Aorta (tissue), 5 donors: ENCODE measurements around the gene OR4D9. TPM values are rescaled to one million over a fixed set of nuclear protein-coding genes. Genes with fewer than 3 reads are reported as not detected.
"Not testable (repeated sequence)": the region's sequence is repeated elsewhere in the genome, so short reads cannot be mapped to it uniquely, and the experiment has no call there.

Source experiments
- ATAC-seq: fragments of 200-7000 bp; cut with Tn5 transposase; one replicate; pipeline ENCODE4 v1.9.1; 2022; ENCODE audit warnings: moderate library complexity; ENCODE audit not compliant: low FRiP score
- DNase-seq, 2 donors: peaks; one replicate each; pipeline ENCODE4 v3.0.0-alpha.2; 2020
- H3K27ac ChIP-seq, 2 donors: one replicate each; pipeline ENCODE4 v1.5.1; 2013; ENCODE audit warnings: low read length in 2 of 2, mild to moderate bottlenecking in 2 of 2, moderate library complexity in 2 of 2, control low read depth in 1 of 2, inconsistent platforms in 1 of 2, low read depth in 1 of 2
- H3K27me3 ChIP-seq, 2 donors: one replicate each; pipeline ENCODE4 v1.6.1; 2013; ENCODE audit warnings: control low read depth in 1 of 2, low read length in 1 of 2, mild to moderate bottlenecking in 1 of 2, moderate library complexity in 1 of 2; ENCODE audit not compliant: insufficient read depth in 2 of 2, control insufficient read depth in 1 of 2
- H3K36me3 ChIP-seq, 2 donors: one replicate each; pipeline ENCODE4 v1.6.1; 2013; ENCODE audit warnings: control low read depth in 1 of 2, low read length in 1 of 2, mild to moderate bottlenecking in 1 of 2; ENCODE audit not compliant: insufficient read depth in 2 of 2, control insufficient read depth in 1 of 2
- H3K4me1 ChIP-seq, 2 donors: one replicate each; pipeline ENCODE4 v1.6.1; 2013; ENCODE audit warnings: low read length in 2 of 2, control low read depth in 1 of 2, mild to moderate bottlenecking in 1 of 2, moderate library complexity in 1 of 2; ENCODE audit not compliant: insufficient read depth in 2 of 2, control insufficient read depth in 1 of 2
- H3K4me3 ChIP-seq, 2 donors: one replicate each; pipeline ENCODE4 v1.5.1; 2013; ENCODE audit warnings: low read length in 2 of 2, control low read depth in 1 of 2, mild to moderate bottlenecking in 1 of 2
- H3K9me3 ChIP-seq: one replicate; pipeline ENCODE4 v1.6.1; 2013; ENCODE audit warnings: mild to moderate bottlenecking, low read length; ENCODE audit not compliant: control insufficient read depth
- WGBS, 2 donors: extraction: QIAGEN DNeasy Blood & Tissue Kit; methylation state at CpG; one replicate each; pipeline ENCODE4 v1.1.7; 2013; 5-methylcytosine and 5-hydroxymethylcytosine counted together
- intact Hi-C, 2 donors: fragments of 100-400 bp; cut with DNase I; formaldehyde crosslinking; loops; one replicate each; pipeline versions ENCODE4 v1.14.2 to v1.15.0; 2022
- polyA plus RNA-seq, 2 donors: library from polyadenylated mRNA; stranded (reverse); fragments of 200-250 nt; gene quantifications; one replicate each; pipeline ENCODE4 v1.2.3, GENCODE V29; 2013
- total RNA-seq, 2 donors: library from RNA; stranded (reverse); fragmentation: NEBNext Ultra II Directional; extraction: Animal tissue kit (Norgen Biotek cat#: 25700); gene quantifications; one replicate each; pipeline ENCODE4 v1.2.1, GENCODE V29; 2021
- donor health status: healthy with polysubstance abuse.
- donor health status: Bipolar disorder and iron deficiency.
- donor health status: DM: no; HTN: no; CAD: no.
- donor health status: DM: no; HTN: no; CAD: no.
- donor health status: DM: yes; HTN: yes; CAD: no.

OR4D9 gene
- total and polyA plus RNA-seq, 4 donors = not detected

DNA sequence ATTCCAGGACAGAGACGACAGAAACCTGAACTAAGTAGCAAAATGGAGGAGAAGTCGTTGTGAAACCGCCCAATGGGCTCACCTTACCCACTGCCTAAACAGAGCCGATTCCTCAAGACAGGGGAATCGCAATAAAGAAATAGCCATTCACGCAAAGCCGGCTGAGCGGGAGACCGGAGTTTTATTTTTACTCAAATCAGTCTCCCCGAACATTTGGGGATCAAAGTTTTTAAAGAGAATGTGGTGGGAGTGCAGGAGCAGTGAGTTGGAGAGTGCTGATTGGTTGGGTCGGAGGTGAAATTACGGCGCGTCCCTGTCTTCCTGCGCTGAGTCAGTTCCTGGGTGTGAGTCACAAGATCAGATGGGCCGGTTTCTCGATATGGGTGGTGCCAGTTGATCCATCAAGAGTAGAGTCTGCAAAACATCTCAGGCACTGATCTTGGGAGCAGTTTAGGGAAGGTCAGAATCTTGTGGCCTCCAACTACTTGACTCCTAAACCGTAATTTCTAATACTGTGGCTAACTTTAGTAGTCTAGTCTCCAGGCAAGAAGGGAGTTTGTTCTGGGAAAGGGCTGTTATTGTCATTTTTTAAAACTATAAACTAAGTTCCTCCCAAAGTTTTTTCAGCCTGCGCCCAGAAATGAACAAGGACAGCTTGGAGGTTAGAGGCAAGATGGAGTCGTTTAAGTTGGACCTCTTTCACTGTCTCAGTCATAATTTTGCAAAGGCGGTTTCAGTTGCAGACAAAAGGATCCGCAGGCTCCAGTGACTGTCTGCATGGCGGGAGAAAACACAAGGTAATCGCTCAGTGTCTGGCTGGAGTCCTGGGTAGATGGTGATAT lies 34.1 kb downstream of the OR4D9 start:
- Histone ChIP-seq H3K27me3 (no peaks in the 10 kb centered on the region), H3K27ac (no peak overlapping the region), H3K4me1 (no peaks in the 10 kb centered on the region), H3K36me3 (no peaks in the 10 kb centered on the region), H3K9me3 (no peaks in the 10 kb centered on the region), H3K4me3 (no peak overlapping the region)
- DNase-seq (no peak), ATAC-seq (no peak)
- 88 to 93% methylated on average over 24 of the region's 24 CpGs for WGBS, 2 donors
- intact Hi-C loops = no loop called here

DNA sequence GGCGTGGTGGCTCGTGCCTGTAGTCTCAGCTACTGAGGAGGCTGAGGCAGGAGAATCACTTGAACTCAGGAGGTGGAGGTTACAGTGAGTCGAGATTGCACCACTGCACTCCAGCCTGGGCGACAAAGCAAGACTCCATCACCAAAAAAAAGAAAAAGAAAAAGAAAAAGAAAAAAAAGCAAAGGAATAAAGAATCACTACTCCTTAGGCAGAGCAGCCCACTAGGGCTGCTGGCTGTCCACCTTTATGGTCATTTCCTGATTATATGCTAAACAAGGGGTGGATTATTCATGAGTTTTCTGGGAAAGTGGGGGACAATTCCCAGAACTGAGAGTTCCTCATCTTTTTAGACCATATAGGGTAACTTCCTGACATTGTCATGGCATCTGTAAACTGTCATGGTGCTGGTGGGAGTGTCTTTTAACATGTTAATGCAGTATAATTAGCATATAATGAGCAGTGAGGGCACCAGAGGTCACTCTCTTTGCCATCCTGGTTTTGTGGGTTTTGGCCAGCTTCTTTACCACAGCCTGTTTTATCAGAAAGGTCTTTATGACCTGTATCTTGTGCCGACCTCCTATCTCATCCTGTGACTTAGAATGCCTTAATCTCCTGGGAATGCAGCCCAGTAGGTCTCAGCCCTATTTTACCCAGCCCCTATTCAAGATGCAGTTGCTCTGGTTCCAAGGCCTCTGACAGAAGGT lies 36.4 kb downstream of the OR4D9 start:
- H3K36me3 ChIP-seq, DNase-seq, H3K27ac ChIP-seq, H3K4me3 ChIP-seq, H3K4me1 ChIP-seq, H3K27me3 ChIP-seq, ATAC-seq, intact Hi-C loops, H3K9me3 ChIP-seq: not testable (repeated sequence)
- WGBS, 2 donors = 82 to 83% methylated on average over 5 of the region's 5 CpGs

DNA sequence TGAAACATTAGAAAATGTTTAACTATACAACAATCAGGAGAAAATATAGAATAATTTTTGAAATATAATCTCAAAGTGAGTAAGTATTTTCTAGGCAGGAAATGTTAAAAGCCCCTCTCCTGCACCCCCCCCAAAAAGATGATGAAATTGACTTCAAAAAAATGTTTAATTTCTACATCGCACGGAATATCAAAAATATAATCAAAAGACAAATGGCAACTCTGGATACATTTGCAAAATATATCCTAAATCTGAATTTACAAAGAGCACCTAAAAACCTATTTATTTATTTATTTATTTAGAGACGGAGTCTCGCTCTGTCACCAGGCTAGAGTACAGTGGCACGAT lies 36.9 kb downstream of the OR4D9 start:
- Histone ChIP-seq H3K9me3 (no peaks in the 10 kb centered on the region), H3K4me3 (no peak overlapping the region), H3K36me3 (no peaks in the 10 kb centered on the region), H3K27me3 (no peaks in the 10 kb centered on the region), H3K27ac (no peak overlapping the region), H3K4me1 (no peaks in the 10 kb centered on the region)
- intact Hi-C loops = no loop called here
- WGBS, 2 donors = 95 to 100% methylated on average over 5 of the region's 5 CpGs
- ATAC-seq (no peak), DNase-seq (no peak)

DNA sequence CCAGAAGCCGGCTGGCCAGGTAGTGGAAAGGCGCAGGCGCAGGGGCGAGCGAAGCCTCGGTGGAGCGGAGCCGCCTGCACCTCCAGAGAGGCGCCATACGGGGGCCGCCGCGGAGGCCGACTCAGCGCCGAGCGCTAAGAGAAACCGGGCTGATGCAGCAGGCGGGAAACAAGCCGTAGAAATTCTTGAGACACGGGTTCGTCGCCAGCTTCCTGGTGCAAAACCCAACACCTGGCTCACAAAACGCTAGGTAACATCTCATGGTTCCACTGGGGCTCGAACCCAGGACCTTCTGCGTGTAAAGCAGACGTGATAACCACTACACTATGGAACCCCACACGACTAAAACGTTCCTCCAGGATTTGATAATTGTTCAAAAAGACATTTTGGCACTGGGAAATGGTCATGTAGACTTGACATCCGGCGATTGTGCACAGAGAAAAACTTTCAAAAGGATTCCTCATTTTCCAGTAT lies 39.1 kb downstream of the OR4D9 start:
- Histone ChIP-seq H3K4me3 (peak overlapping the region; percentile 83 to 93), H3K27ac (peak overlapping the region in 1 of 2 donors; percentile 77), H3K27me3 (no peaks in the 10 kb centered on the region), H3K36me3 (no peaks in the 10 kb centered on the region), H3K4me1 (no peaks in the 10 kb centered on the region), H3K9me3 (no peaks in the 10 kb centered on the region)
- DNase-seq = peak; percentile 81 to 91
- intact Hi-C loops = loop anchor here (5.0 to 10.0 kb wide), 3 partner anchors 67 to 207 kb away; partner anchors contain the start of genes STX3 (in 2 of the 2) and OSBP (in 1 of the 2)
- peak; percentile 91 for ATAC-seq
- WGBS, 2 donors = 0% methylated on average over 31 of the region's 31 CpGs

DNA sequence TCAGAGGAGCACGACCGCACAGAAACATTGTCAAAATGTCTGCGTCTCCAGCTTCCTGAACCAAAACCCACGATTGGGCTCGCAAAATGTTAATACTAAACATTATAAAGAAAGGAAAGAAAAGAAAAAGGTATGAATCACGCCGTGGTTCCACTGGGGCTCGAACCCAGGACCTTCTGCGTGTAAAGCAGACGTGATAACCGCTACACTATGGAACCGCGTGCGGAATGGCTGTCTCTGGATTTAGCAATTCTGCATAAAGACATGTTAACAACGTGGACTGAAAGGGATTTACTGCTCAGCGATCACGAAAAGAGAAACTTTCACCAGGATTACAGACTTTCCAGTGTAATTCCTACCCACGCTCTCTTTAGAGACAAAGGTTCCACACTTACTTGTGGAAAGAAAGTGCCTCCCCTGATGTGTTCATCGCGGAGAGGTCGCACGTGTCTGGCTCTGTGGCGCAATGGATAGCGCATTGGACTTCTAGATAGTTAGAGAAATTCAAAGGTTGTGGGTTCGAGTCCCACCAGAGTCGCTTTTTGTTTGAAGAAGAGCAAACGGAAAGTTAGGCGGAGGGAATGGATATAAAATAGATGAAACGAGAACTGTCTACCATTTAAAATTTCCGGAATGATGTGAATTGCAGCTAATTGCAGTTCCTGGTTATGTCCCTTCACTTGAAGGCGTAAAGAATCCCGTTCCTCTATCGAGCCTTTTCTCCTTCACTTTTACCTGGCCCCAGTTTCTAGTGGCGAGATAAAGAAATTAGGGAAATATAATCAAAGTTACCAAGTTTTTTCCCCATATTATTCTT lies 39.7 kb downstream of the OR4D9 start:
- Histone ChIP-seq H3K36me3 (no peaks in the 10 kb centered on the region), H3K4me3 (peak overlapping the region; percentile 83 to 93), H3K27ac (peak overlapping the region in 1 of 2 donors; percentile 77), H3K9me3 (no peaks in the 10 kb centered on the region), H3K4me1 (no peaks in the 10 kb centered on the region), H3K27me3 (no peaks in the 10 kb centered on the region)
- DNase-seq (peak; percentile 84 to 90), ATAC-seq (peak; percentile 93)
- intact Hi-C loops = loop anchor here (1.0 to 10.0 kb wide), 4 partner anchors 9 to 206 kb away; partner anchors contain the start of genes STX3 (in 2 of the 2) and OSBP (in 1 of the 2)
- 0 to 1% methylated on average over 34 of the region's 34 CpGs for WGBS, 2 donors

DNA sequence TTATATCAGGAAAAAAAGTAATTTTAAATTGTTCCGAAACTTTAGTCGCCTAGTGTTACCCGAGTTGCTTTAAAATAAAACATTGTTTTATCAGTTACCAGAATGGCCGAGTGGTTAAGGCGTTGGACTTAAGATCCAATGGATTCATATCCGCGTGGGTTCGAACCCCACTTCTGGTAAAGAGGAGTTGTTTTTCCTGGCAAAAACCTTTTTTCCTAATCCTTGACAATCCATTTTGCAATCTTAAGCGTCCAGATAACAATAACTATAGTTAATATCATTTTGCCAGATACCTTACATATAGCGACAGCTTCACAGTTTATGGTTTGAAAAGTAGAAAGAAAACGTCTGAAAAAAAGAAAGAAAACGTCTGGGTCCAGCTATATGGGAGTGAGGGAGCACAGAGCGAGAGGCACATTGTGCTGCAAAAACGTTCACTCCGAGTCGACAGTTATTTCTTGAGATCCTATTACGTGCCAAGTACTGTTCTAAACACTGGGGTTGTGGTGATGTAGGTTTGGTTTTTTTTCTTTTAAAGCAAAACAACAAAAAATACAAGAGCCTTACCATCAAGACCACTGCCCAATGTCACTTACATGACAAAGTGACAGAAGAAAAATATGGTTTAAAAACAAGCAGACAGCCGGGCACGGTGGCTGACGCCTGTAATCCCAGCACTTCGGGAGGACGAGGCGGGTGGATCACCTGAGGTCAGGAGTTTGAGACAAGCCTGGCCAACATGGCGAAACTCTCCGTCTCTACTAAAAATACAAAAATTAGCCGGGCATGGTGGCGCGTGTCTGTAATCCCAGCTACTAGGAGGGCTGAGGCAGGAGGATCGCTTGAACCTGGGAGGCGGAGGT lies 40.6 kb downstream of the OR4D9 start:
- Histone ChIP-seq H3K4me1 (no peaks in the 10 kb centered on the region), H3K27me3 (no peaks in the 10 kb centered on the region), H3K9me3 (no peaks in the 10 kb centered on the region), H3K36me3 (no peaks in the 10 kb centered on the region), H3K4me3 (peak overlapping the region; percentile 83 to 93), H3K27ac (peak overlapping the region in 1 of 2 donors; percentile 66)
- DNase-seq (no peak), ATAC-seq (peak; percentile 83)
- intact Hi-C loops = loop anchor here (1.0 to 10.0 kb wide), 4 partner anchors 8 to 205 kb away; partner anchors contain the start of genes STX3 (in 2 of the 2) and OSBP (in 1 of the 2)
- 8 to 11% methylated on average over 29 to 30 of the region's 30 CpGs for WGBS, 2 donors

DNA sequence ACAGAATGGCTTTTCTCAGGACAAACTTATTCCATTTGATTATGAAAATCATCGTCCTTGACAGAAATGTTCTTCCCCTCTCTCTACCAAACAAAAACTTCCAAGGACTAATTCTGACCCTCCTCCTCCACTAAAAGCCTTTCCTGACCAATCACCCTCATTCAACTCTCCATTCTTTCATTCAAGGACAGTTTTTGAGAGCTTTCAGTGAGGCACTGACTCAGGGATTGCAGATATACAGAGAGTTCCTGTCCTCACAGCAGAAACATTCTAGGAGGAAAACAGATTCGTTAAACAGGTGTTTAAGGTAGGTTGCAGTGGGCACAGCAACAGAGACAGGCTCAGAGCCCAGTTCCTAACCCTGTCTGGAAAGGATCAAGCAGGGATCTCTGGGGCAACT lies 41.5 kb downstream of the OR4D9 start:
- ATAC-seq (no peak), DNase-seq (no peak)
- H3K36me3 ChIP-seq = no peaks in the 10 kb centered on the region
- no peak overlapping the region for H3K27ac ChIP-seq
- no peaks in the 10 kb centered on the region for H3K9me3 ChIP-seq
- WGBS, 2 donors = 61 to 63% methylated on average over 2 of the region's 2 CpGs
- H3K4me1 ChIP-seq = no peaks in the 10 kb centered on the region
- H3K27me3 ChIP-seq = no peaks in the 10 kb centered on the region
- intact Hi-C loops = loop anchor here (5.0 to 10.0 kb wide), 3 partner anchors 64 to 204 kb away; partner anchors contain the start of genes STX3 (in 2 of the 2) and OSBP (in 1 of the 2)
- no peak overlapping the region for H3K4me3 ChIP-seq
